IMR-90 (cell line): Measurements from ENCODE around the gene SGMS1. TPM values are rescaled to one million over a fixed set of nuclear protein-coding genes. Genes with fewer than 3 reads are reported as not detected.

Source experiments
- ATAC-seq: fragments of 200-7000 bp; cut with Tn5 transposase; 2 replicates; pipeline ENCODE4 v1.9.1; 2020; ENCODE audit warnings: low read depth, mild to moderate bottlenecking, moderate library complexity
- BruUV-seq: library from RNA; stranded (reverse); fragments of 400-500 nt; replicated peaks from 2 replicates; lab custom pipeline; 2021; lab: Mats Ljungman, UMichigan
- CTCF ChIA-PET: fragments of 300-600 bp; formaldehyde crosslinking; extraction: SDS; loops from one replicate; lab custom pipeline; 2021; ENCODE audit warnings: antibody characterized with exemption; lab: Yijun Ruan, JAX
- POLR2A ChIA-PET: fragments of 300-600 bp; sonication (Branson Sonifier 250); formaldehyde crosslinking; loops from one replicate; lab custom pipeline; 2022; ENCODE audit warnings: antibody characterized with exemption; ENCODE audit not compliant: unreplicated experiment; lab: Charles Lee
- DNase-seq: peaks from one replicate; pipeline ENCODE4 v3.0.0; 2013
- H2AFZ ChIP-seq: replicated peaks from 2 replicates; pipeline ENCODE3; 2013; ENCODE audit warnings: low read length, mild to moderate bottlenecking; ENCODE audit not compliant: poor library complexity
- H2AK5ac ChIP-seq: 2 replicates; pipeline ENCODE4 v1.6.1; 2013; ENCODE audit warnings: low read depth, low read length, inconsistent platforms
- H2AK9ac ChIP-seq: replicated peaks from 2 replicates; pipeline ENCODE3; 2013; ENCODE audit warnings: mild to moderate bottlenecking, low read depth, low read length, moderate library complexity; ENCODE audit not compliant: poor library complexity
- H2BK120ac ChIP-seq: 2 replicates; pipeline ENCODE4 v1.6.1; 2013; ENCODE audit warnings: low read depth, low read length, inconsistent platforms
- H2BK15ac ChIP-seq: 3 replicates; pipeline ENCODE4 v1.6.1; 2013; ENCODE audit warnings: low read depth, low read length, inconsistent platforms
- H2BK20ac ChIP-seq: 2 replicates; pipeline ENCODE4 v1.6.1; 2013; ENCODE audit warnings: low read depth, mild to moderate bottlenecking, inconsistent platforms, low read length, moderate library complexity
- H2BK5ac ChIP-seq: 2 replicates; pipeline ENCODE4 v1.6.1; 2013; ENCODE audit warnings: mild to moderate bottlenecking, low read depth, low read length, inconsistent platforms; ENCODE audit not compliant: poor library complexity, severe bottlenecking
- H3K14ac ChIP-seq: replicated peaks from 2 replicates; pipeline ENCODE4 v1.6.1; 2013; ENCODE audit warnings: low read depth, low read length, inconsistent platforms
- H3K18ac ChIP-seq: 2 replicates; pipeline ENCODE4 v1.6.1; 2013; ENCODE audit warnings: low read depth, low read length, control low read depth
- H3K23ac ChIP-seq: 2 replicates; pipeline ENCODE4 v1.6.1; 2013; ENCODE audit warnings: low read depth, low read length, inconsistent platforms
- H3K27ac ChIP-seq: 2 replicates; pipeline ENCODE4 v1.5.1; 2013; ENCODE audit warnings: mild to moderate bottlenecking, control low read depth, low read length; ENCODE audit not compliant: insufficient read depth
- H3K27me3 ChIP-seq: 2 replicates; pipeline ENCODE4 v1.6.1; 2013; ENCODE audit warnings: low read length; ENCODE audit not compliant: control insufficient read depth, insufficient read depth
- H3K36me3 ChIP-seq: 2 replicates; pipeline ENCODE4 v1.6.1; 2013; ENCODE audit warnings: low read length, mixed read lengths; ENCODE audit not compliant: control insufficient read depth, insufficient read depth
- H3K4ac ChIP-seq: 2 replicates; pipeline ENCODE4 v1.6.1; 2013; ENCODE audit warnings: low read depth, low read length, inconsistent platforms
- H3K4me1 ChIP-seq: 2 replicates; pipeline ENCODE4 v1.6.1; 2013; ENCODE audit warnings: low read length, mixed read lengths; ENCODE audit not compliant: control insufficient read depth, insufficient read depth
- H3K4me2 ChIP-seq: 2 replicates; pipeline ENCODE4 v1.6.1; 2013; ENCODE audit warnings: low read depth, mild to moderate bottlenecking, control low read depth, low read length, moderate library complexity
- H3K4me3 ChIP-seq: 2 replicates; pipeline ENCODE4 v1.5.1; 2013; ENCODE audit warnings: low read depth, mild to moderate bottlenecking, control low read depth, low read length, moderate library complexity; ENCODE audit not compliant: insufficient read depth
- H3K56ac ChIP-seq: 2 replicates; pipeline ENCODE4 v1.6.1; 2013; ENCODE audit warnings: low read length, inconsistent platforms; ENCODE audit not compliant: insufficient read depth; ENCODE audit errors: extremely low read depth
- H3K79me1 ChIP-seq, 2 experiments: 2 replicates each; pipeline ENCODE4 v1.6.1; 2013; ENCODE audit warnings: low read length in 2 of 2, inconsistent platforms in 1 of 2, low read depth in 1 of 2
- H3K9ac ChIP-seq: 2 replicates; pipeline ENCODE4 v1.6.1; 2013; ENCODE audit warnings: low read depth, low read length, control low read depth
- H3K9me1 ChIP-seq: 2 replicates; pipeline ENCODE4 v1.6.1; 2013; ENCODE audit warnings: low read length, inconsistent platforms; ENCODE audit not compliant: insufficient read depth
- H3K9me3 ChIP-seq: 2 replicates; pipeline ENCODE4 v1.6.1; 2013; ENCODE audit warnings: low read length; ENCODE audit not compliant: control insufficient read depth, insufficient read depth
- H4K20me1 ChIP-seq: 2 replicates; pipeline ENCODE4 v1.6.1; 2013; ENCODE audit warnings: low read length, inconsistent platforms; ENCODE audit not compliant: insufficient read depth
- H4K5ac ChIP-seq: 2 replicates; pipeline ENCODE4 v1.6.1; 2013; ENCODE audit warnings: mild to moderate bottlenecking, low read depth, low read length, control low read depth
- H4K8ac ChIP-seq, 2 experiments: 2 replicates each; pipeline ENCODE4 v1.6.1; 2013; ENCODE audit warnings: low read depth in 2 of 2, low read length in 2 of 2, control low read depth in 1 of 2, inconsistent platforms in 1 of 2
- H4K91ac ChIP-seq: 2 replicates; pipeline ENCODE4 v1.6.1; 2013; ENCODE audit warnings: low read depth, low read length, inconsistent platforms; ENCODE audit not compliant: insufficient read depth
- BHLHE40 ChIP-seq: fragments of 150-350 bp; IDR thresholded peaks from 2 replicates; pipeline ENCODE4 v1.6.1; 2016; ENCODE audit warnings: mild to moderate bottlenecking, low read depth, low read length
- CEBPB ChIP-seq: IDR thresholded peaks from 2 replicates; pipeline ENCODE4 v1.6.1; 2012; ENCODE audit warnings: low read depth, low read length, improper control_type of control experiment
- CHD1 ChIP-seq: IDR thresholded peaks from 2 replicates; pipeline ENCODE4 v1.6.1; 2012; ENCODE audit warnings: low read depth, low read length, improper control_type of control experiment
- FOS ChIP-seq: fragments of 150-350 bp; IDR thresholded peaks from 2 replicates; pipeline ENCODE4 v1.6.1; 2016; ENCODE audit warnings: low read depth, low read length
- MAFK ChIP-seq: IDR thresholded peaks from 2 replicates; pipeline ENCODE4 v1.6.1; 2012; ENCODE audit warnings: low read depth, low read length, improper control_type of control experiment
- MAZ ChIP-seq: IDR thresholded peaks from 2 replicates; pipeline ENCODE4 v1.6.1; 2012; ENCODE audit warnings: low read depth, mild to moderate bottlenecking, low read length, improper control_type of control experiment, moderate library complexity, borderline replicate concordance
- MXI1 ChIP-seq: IDR thresholded peaks from 2 replicates; pipeline ENCODE4 v1.6.1; 2012; ENCODE audit warnings: low read depth, mild to moderate bottlenecking, low read length, moderate library complexity, borderline replicate concordance
- NFE2L2 ChIP-seq: fragments of 150-350 bp; IDR thresholded peaks from 2 replicates; pipeline ENCODE4 v1.6.1; 2016; ENCODE audit warnings: low read depth, mild to moderate bottlenecking, low read length
- POLR2A ChIP-seq: IDR thresholded peaks from 2 replicates; pipeline ENCODE4 v1.6.1; 2012; ENCODE audit warnings: mild to moderate bottlenecking, low read depth, low read length
- RAD21 ChIP-seq: IDR thresholded peaks from 2 replicates; pipeline ENCODE4 v1.6.1; 2012; ENCODE audit warnings: low read length, improper control_type of control experiment
- RCOR1 ChIP-seq: IDR thresholded peaks from 2 replicates; pipeline ENCODE4 v1.6.1; 2012; ENCODE audit warnings: mild to moderate bottlenecking, low read length, improper control_type of control experiment; ENCODE audit not compliant: insufficient replicate concordance
- RFX5 ChIP-seq: IDR thresholded peaks from 2 replicates; pipeline ENCODE4 v1.8.0; 2012; ENCODE audit warnings: low read depth, mild to moderate bottlenecking, low read length, moderate library complexity
- SMC3 ChIP-seq: fragments of 150-350 bp; IDR thresholded peaks from 2 replicates; pipeline ENCODE4 v1.6.1; 2016; ENCODE audit warnings: low read depth, mild to moderate bottlenecking, antibody characterized with exemption, low read length, moderate library complexity
- whole genome bisulfite sequencing, 2 experiments: methylation state at CpG; one replicate each; pipeline versions ENCODE4 v1.1.5 to v1.1.7; 2013; ENCODE audit warnings: missing lambda C conversion rate in 2 of 2; ENCODE audit not compliant: insufficient read length in 1 of 2; ENCODE audit errors: extremely low coverage in 2 of 2; 5-methylcytosine and 5-hydroxymethylcytosine counted together
- dilution Hi-C: fragments of 300-500 bp; cut with HindIII; formaldehyde crosslinking; loops from one replicate; pipeline ENCODE4 v1.14.3; 2018; ENCODE audit warnings: low sequenced_read_pairs; ENCODE audit not compliant: unreplicated experiment
- in situ Hi-C: fragments of 300-500 bp; cut with MboI; formaldehyde crosslinking; loops from 3 replicates; pipeline ENCODE4 v1.14.3; 2019; ENCODE audit warnings: low sequenced_read_pairs, inconsistent platforms, mixed read lengths
- intact Hi-C: fragments of 100-400 bp; cut with micrococcal nuclease; formaldehyde crosslinking; loops from 2 replicates; pipeline ENCODE4 v1.10.0; 2022
- polyA plus RNA-seq, 3 experiments: library from polyadenylated mRNA; depleted of rRNA; stranded (reverse); fragments of >200 nt; gene quantifications; 2 replicates each; pipeline ENCODE4 v1.2.3, GENCODE V29; 2012; ENCODE audit warnings: low replicate concordance in 1 of 3
- total RNA-seq: library from RNA; depleted of rRNA; stranded (reverse); fragments of >200 nt; gene quantifications from 2 replicates; pipeline ENCODE4 v1.2.3, GENCODE V29; 2012
- TF ChIP-seq, protein P1 (sequence below): conservative IDR thresholded peaks from 2 replicates; pipeline ENCODE4 v1.5.1; 2012; ENCODE audit warnings: mild to moderate bottlenecking, low read depth, low read length, improper control_type of control experiment
- TF ChIP-seq, protein P2 (sequence below): fragments of 150-350 bp; IDR thresholded peaks from 2 replicates; pipeline ENCODE4 v1.6.1; 2016; ENCODE audit warnings: low read depth, mild to moderate bottlenecking, low read length, moderate library complexity, borderline replicate concordance

The SGMS1 gene
- total and polyA plus RNA-seq, 2 of the 4 experiments (the other 2 are of a cell fraction): 9.8 to 30.8 TPM

DNA sequence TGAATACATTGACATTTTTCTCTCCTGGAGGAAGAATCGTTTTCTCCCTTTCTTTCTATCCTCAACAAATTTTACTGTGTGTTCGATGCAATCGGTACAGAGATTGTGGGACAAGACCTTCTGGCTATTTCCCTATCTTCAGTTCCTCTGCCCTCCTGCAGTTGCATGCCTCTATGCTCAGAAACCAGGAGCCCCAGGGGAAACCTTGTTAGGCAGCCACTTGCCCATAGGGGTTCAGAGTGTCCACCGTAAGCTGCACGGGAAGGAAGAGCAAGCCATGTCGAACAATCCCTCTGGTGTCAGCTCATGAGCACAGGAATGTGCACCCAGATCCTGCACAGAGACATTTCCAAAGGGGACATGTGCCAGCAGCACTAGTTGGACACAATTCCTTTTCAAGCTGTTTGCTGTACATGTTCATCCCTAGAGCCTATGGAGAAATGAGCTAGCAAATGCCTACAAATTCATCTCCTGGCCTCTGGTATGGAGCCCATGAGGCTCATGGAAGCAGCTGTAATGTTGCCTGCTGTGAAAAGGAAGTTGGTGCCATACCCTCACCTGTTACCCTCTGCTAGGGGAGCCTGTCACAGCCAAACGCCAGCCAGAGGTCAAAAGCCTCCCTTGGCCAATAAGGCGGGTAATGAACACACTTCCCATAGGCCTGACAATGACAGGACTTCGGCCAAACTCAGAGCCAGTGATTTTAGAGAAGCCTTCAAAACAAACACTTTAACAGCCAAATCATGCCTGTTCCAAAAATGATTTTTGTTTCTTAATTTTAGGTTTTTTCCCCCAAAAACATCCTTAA is 336.6 kb downstream of the SGMS1 start:
- no peak overlapping the region for H4K91ac ChIP-seq
- no peak overlapping the region for H3K56ac ChIP-seq
- H3K4me1 ChIP-seq: no peaks in the 10 kb centered on the region
- H4K8ac ChIP-seq: no peak overlapping the region
- H3K27ac ChIP-seq: no peak overlapping the region
- dilution Hi-C loops: no loop called here
- H3K9me3 ChIP-seq: no peaks in the 10 kb centered on the region
- no TSS peak for BruUV-seq
- H3K9me1 ChIP-seq: no peaks in the 10 kb centered on the region
- no peak overlapping the region for H3K14ac ChIP-seq
- ATAC-seq: no peak
- H2BK5ac ChIP-seq: no peak overlapping the region
- no peak overlapping the region for H2AK5ac ChIP-seq
- peaks cover 23% of the 10 kb centered on the region for H3K27me3 ChIP-seq
- 53% methylated on average over 4 of the region's 9 CpGs; no CpG with 5 or more reads in 1 of the 2 experiments for whole genome bisulfite sequencing, 2 experiments
- H3K79me1 ChIP-seq: no peaks in the 10 kb centered on the region
- intact Hi-C loops: no loop called here
- H2BK120ac ChIP-seq: no peak overlapping the region
- H3K4me3 ChIP-seq: no peak overlapping the region
- ChIA-PET POLR2A (no interaction called here), CTCF (interaction anchor here (0.7 kb wide), 1 partner anchor 327 kb away, joined by 4 read pairs; no protein-coding TSS in a partner anchor)
- in situ Hi-C loops: no loop called here
- no peak overlapping the region for H3K23ac ChIP-seq
- no peak overlapping the region for H2AFZ ChIP-seq
- H3K36me3 ChIP-seq: no peaks in the 10 kb centered on the region
- H3K4ac ChIP-seq: no peak overlapping the region
- H4K5ac ChIP-seq: no peak overlapping the region
- H3K9ac ChIP-seq: no peak overlapping the region
- DNase-seq: no peak
- H2AK9ac ChIP-seq: no peak overlapping the region
- H2BK15ac ChIP-seq: no peak overlapping the region
- no peak overlapping the region for H2BK20ac ChIP-seq
- H3K4me2 ChIP-seq: no peak overlapping the region
- H3K18ac ChIP-seq: no peak overlapping the region
- H4K20me1 ChIP-seq: no peaks in the 10 kb centered on the region
- no peak for TF ChIP-seq MAZ
- TF ChIP-seq MXI1: no peak
- TF ChIP-seq POLR2A: no peak
- TF ChIP-seq FOS: no peak
- no peak for TF ChIP-seq SMC3
- TF ChIP-seq, protein P1, sequence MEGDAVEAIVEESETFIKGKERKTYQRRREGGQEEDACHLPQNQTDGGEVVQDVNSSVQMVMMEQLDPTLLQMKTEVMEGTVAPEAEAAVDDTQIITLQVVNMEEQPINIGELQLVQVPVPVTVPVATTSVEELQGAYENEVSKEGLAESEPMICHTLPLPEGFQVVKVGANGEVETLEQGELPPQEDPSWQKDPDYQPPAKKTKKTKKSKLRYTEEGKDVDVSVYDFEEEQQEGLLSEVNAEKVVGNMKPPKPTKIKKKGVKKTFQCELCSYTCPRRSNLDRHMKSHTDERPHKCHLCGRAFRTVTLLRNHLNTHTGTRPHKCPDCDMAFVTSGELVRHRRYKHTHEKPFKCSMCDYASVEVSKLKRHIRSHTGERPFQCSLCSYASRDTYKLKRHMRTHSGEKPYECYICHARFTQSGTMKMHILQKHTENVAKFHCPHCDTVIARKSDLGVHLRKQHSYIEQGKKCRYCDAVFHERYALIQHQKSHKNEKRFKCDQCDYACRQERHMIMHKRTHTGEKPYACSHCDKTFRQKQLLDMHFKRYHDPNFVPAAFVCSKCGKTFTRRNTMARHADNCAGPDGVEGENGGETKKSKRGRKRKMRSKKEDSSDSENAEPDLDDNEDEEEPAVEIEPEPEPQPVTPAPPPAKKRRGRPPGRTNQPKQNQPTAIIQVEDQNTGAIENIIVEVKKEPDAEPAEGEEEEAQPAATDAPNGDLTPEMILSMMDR: no peak
- no peak for TF ChIP-seq CHD1
- TF ChIP-seq MAFK: no peak
- TF ChIP-seq, protein P2, sequence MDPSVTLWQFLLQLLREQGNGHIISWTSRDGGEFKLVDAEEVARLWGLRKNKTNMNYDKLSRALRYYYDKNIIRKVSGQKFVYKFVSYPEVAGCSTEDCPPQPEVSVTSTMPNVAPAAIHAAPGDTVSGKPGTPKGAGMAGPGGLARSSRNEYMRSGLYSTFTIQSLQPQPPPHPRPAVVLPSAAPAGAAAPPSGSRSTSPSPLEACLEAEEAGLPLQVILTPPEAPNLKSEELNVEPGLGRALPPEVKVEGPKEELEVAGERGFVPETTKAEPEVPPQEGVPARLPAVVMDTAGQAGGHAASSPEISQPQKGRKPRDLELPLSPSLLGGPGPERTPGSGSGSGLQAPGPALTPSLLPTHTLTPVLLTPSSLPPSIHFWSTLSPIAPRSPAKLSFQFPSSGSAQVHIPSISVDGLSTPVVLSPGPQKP: no peak
- no peak for TF ChIP-seq NFE2L2
- TF ChIP-seq CEBPB: no peak
- no peak for TF ChIP-seq RFX5
- no peak for TF ChIP-seq RCOR1
- TF ChIP-seq BHLHE40: no peak
- no peak for TF ChIP-seq RAD21
